Measurements from ENCODE around the gene MAP3K9.

Gene MAP3K9

DNA sequence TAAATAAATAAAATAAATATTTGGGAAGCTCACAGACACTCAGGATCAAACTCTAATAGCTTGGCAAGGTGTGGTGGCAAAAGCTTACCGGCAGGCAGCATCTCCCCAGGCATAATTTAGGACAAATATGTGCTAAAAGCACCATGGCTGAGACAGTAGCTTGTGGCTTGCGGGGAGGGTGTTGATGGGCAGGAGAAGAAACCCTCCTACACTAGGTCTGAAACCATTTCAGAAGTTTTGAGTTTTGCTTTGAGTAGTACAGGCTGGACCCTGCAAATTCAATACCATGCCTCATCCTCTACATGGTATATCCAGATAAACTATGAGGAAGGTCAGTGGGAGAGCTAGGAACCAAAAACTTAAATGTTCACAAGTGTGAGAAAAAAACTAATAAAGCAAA, 33.1 kb downstream of the MAP3K9 start:
- TF ChIP-seq, protein P1, sequence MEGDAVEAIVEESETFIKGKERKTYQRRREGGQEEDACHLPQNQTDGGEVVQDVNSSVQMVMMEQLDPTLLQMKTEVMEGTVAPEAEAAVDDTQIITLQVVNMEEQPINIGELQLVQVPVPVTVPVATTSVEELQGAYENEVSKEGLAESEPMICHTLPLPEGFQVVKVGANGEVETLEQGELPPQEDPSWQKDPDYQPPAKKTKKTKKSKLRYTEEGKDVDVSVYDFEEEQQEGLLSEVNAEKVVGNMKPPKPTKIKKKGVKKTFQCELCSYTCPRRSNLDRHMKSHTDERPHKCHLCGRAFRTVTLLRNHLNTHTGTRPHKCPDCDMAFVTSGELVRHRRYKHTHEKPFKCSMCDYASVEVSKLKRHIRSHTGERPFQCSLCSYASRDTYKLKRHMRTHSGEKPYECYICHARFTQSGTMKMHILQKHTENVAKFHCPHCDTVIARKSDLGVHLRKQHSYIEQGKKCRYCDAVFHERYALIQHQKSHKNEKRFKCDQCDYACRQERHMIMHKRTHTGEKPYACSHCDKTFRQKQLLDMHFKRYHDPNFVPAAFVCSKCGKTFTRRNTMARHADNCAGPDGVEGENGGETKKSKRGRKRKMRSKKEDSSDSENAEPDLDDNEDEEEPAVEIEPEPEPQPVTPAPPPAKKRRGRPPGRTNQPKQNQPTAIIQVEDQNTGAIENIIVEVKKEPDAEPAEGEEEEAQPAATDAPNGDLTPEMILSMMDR (conservative IDR thresholded peaks at IDR 0.05; ENCODE audit: low read depth, low read length) = no peak
- no peak overlapping the region for H3K4me3 ChIP-seq (ENCODE audit: low read depth, low read length)
- DNase-seq (ENCODE audit: low read depth) = no peak

DNA sequence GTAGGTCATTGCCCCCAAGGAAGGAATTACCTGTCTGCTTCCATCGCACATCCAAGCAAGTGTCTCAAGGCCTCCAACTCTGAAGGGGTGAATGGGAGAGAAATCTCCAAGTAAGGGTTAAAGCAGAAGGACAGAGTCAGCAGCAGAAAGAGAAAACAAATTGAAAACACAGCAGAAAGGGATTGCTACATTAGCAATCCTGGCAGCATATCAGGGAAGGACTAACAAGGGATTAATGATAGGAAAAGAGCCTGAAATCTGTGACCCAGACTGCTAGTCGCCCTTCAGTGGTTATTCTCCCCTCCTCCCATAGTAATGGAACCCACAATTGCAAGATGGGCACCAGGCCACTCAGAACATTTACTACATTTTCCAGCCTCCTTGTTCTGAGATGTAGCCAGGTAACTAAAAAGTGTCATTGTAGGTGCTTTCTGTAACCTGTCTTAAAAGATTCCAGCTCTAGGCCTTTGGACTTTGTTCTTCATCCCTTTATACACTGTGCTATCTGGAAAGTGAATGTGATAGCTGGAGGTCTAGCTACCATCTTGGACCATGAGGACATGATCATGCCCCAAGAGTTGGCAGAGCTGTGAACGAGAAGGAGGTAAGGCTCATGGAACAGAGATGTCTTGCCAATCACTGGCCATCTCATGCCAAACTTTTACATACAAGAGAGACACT, 36.0 kb downstream of the MAP3K9 start:
- no peak overlapping the region for H3K4me3 ChIP-seq (ENCODE audit: low read depth, low read length)
- no peak for DNase-seq (ENCODE audit: low read depth)
- TF ChIP-seq, protein P1 (conservative IDR thresholded peaks at IDR 0.05; ENCODE audit: low read depth, low read length) = no peak

DNA sequence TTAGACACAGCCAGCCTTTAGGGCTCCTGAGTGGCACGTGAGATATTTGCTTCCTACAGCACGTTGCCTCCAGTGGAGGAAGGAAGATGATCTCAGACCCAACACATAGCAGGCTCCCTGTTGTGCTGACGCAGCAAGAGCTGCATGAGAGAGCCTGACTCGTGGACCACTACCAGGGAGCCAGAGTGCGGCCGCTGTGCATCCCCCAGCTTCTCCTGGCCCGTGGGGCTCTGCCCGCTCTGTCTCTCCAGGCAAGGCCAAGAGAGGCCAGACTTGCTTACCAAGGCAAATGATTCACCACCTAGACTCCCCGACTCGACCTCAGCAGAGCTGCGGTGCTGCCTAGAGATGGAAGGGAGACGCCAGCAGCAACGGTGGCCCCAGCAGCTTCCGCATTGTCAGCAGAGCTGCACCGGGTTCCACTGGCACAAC, 37.5 kb downstream of the MAP3K9 start:
- DNase-seq (ENCODE audit: low read depth) = peak; percentile 82
- TF ChIP-seq, protein P1 (conservative IDR thresholded peaks at IDR 0.05; ENCODE audit: low read depth, low read length) = no peak
- no peak overlapping the region for H3K4me3 ChIP-seq (ENCODE audit: low read depth, low read length)

DNA sequence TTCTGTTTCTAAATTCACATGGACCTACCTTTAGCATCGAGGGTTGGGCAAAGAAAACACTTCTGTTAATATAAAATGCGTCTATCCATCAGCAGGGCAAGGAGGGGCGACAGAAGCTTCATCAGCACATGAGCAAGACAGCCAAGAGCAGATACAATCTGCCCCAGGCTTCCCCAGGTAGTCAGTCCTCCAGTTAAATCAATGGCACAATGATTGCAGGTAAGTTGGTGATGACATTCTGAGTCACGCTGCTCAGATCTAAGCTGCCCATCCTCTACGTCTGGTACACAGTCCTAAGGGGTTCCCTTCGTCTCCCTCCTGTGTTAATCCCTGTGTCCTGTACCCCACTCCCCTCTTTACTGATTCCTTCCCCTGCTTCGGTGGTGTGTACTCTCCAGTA, 38.8 kb downstream of the MAP3K9 start:
- no peak for DNase-seq (ENCODE audit: low read depth)
- H3K4me3 ChIP-seq (ENCODE audit: low read depth, low read length) = no peak overlapping the region
- TF ChIP-seq, protein P1 (conservative IDR thresholded peaks at IDR 0.05; ENCODE audit: low read depth, low read length) = no peak

DNA sequence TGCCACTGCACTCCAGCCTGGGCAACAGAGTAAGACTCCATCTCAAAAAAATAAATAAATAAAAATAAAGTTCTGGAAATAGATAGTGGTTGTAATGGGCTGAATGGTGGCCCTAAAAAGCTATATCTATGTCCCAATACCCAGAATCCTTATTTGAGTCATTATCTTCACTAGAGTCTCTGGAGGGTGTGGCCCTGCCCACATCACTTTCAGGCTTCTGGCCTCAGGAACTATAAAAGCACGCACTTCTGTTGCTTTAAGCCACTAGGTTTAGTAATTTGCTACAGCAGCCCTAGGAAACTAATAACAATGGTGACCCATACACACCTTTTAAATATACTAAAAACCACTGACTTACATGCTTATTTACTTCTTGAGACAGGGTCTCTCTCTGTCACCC, 49.9 kb downstream of the MAP3K9 start:
- DNase-seq (ENCODE audit: low read depth) = no peak
- no peak overlapping the region for H3K4me3 ChIP-seq (ENCODE audit: low read depth, low read length)
- TF ChIP-seq, protein P1 (conservative IDR thresholded peaks at IDR 0.05; ENCODE audit: low read depth, low read length) = no peak

DNA sequence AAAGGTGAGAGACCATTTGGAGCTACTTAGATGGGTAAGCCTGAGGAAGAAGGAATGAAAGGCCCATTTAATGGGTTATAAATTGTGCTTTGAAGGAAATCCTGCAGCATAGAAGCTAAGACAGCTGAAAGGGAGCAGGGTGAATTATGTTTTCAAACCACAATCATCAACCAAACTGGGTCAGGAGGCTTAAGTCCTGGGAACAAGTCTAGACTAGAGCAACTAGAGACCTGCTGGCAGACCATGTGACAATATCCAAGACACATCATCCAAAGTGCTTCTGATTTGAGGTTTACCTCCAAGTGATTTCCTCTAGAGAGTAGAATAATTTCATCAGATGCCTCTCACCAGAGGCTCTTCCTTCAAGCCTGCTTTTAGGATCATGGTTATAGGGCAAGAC, 53.7 kb downstream of the MAP3K9 start:
- TF ChIP-seq, protein P1 (conservative IDR thresholded peaks at IDR 0.05; ENCODE audit: low read depth, low read length) = no peak
- peak; percentile 48 for DNase-seq (ENCODE audit: low read depth)
- H3K4me3 ChIP-seq (ENCODE audit: low read depth, low read length) = no peak overlapping the region

DNA sequence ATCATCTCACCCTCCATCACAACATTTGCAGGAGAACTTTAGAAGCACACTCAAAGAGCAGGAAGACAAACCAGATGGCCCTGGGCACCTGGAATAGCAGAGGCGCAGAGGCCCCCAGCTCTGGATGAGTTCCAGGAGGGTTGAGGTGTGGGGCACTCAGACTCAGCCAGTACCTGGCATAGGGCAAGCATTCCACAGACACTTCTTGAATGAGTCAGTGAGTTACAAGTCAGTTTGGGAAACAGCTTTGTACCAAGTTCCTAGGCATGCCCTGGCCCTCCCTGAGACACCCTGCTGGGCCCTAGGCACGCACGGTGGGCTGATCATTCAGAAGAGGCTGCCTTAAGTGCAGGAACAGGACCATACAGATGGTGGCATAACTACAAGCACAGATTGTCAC, 54.3 kb downstream of the MAP3K9 start:
- H3K4me3 ChIP-seq (ENCODE audit: low read depth, low read length) = no peak overlapping the region
- TF ChIP-seq, protein P1 (conservative IDR thresholded peaks at IDR 0.05; ENCODE audit: low read depth, low read length) = no peak
- DNase-seq (ENCODE audit: low read depth) = peak; percentile 60

All from choroid plexus epithelial cell (primary cell).